Testis (tissue), 2 donors: ENCODE data around the gene CDC42EP4.

Experiments used
- CTCF ChIP-seq, 3 experiments: fragments of 450-650 bp in 2 of 3; fragments of 200-600 bp in 1 of 3; sonication (generic) in 1 of 3; IDR thresholded peaks; one replicate each; pipeline ENCODE4 v1.5.1; 2016 to 2019; ENCODE audit warnings: antibody characterized with exemption in 3 of 3, mild to moderate bottlenecking in 2 of 3, moderate library complexity in 1 of 3
- POLR2A ChIP-seq: fragments of 450-650 bp; IDR thresholded peaks from one replicate; pipeline ENCODE4 v1.6.1; 2017; ENCODE audit warnings: antibody characterized with exemption, mild to moderate bottlenecking, moderate library complexity

- TF ChIP-seq CTCF (IDR thresholded peaks at IDR 0.05) (no peak), POLR2A (no peak)
Measured at GRCh38 chr17:73261617-73261951, 50.2 kb downstream of the CDC42EP4 start, which contains the start of gene CPSF4L.
